Thyroid gland (tissue), 4 donors: ENCODE results near the gene TBC1D22B.
"Not testable (repeated sequence)": the region's sequence is repeated elsewhere in the genome, so short reads cannot be mapped to it uniquely, and the experiment has no call there.

Source experiments
- POLR2A ChIP-seq, 2 donors: fragments of 450-650 bp; IDR thresholded peaks; one replicate each; pipeline ENCODE4 v1.6.1; 2017; ENCODE audit warnings: antibody characterized with exemption in 2 of 2, mild to moderate bottlenecking in 2 of 2, moderate library complexity in 1 of 2
- TF ChIP-seq, protein P1 (sequence below), 6 experiments: fragments of 200-600 bp in 3 of 6; fragments of 450-650 bp in 3 of 6; sonication (generic) in 3 of 6; IDR thresholded peaks; one replicate each; pipeline ENCODE4 v1.5.1; 2016 to 2019; ENCODE audit warnings: antibody characterized with exemption in 6 of 6, mild to moderate bottlenecking in 2 of 6, inconsistent platforms in 1 of 6, moderate library complexity in 1 of 6

DNA sequence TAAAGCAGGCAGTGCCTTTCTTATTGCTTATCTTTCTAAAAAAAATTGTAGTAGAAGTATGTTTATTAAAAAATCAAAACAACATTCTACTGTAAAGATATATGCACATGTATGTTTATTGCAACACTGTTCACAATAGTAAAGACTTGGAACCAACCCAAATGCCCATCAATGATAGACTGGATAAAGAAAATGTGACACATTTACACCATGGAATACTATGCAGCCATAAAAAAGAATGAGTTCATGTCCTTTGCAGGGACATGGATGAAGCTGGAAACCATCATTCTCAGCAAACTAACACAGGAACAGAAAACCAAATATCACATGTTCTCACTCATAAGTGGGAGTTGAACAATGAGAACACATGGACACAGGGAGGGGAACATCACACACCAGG lies 40.1 kb downstream of the TBC1D22B start:
- TF ChIP-seq, protein P1, sequence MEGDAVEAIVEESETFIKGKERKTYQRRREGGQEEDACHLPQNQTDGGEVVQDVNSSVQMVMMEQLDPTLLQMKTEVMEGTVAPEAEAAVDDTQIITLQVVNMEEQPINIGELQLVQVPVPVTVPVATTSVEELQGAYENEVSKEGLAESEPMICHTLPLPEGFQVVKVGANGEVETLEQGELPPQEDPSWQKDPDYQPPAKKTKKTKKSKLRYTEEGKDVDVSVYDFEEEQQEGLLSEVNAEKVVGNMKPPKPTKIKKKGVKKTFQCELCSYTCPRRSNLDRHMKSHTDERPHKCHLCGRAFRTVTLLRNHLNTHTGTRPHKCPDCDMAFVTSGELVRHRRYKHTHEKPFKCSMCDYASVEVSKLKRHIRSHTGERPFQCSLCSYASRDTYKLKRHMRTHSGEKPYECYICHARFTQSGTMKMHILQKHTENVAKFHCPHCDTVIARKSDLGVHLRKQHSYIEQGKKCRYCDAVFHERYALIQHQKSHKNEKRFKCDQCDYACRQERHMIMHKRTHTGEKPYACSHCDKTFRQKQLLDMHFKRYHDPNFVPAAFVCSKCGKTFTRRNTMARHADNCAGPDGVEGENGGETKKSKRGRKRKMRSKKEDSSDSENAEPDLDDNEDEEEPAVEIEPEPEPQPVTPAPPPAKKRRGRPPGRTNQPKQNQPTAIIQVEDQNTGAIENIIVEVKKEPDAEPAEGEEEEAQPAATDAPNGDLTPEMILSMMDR (IDR thresholded peaks at IDR 0.05), result not testable (repeated sequence)
- TF ChIP-seq POLR2A (IDR thresholded peaks at IDR 0.05), result not testable (repeated sequence)
